22Rv1 (cell line): ENCODE measurements around the gene HIGD1A.

Source experiments
- ZFX ChIP-seq: fragments of 450-650 bp; IDR thresholded peaks from 2 replicates; pipeline ENCODE4 v1.6.1; 2017; ENCODE audit warnings: antibody characterized with exemption, borderline replicate concordance
- TF ChIP-seq, protein P1 (sequence below): fragments of 450-650 bp; IDR thresholded peaks from 2 replicates; pipeline ENCODE4 v1.5.1; 2017; ENCODE audit warnings: mild to moderate bottlenecking

DNA sequence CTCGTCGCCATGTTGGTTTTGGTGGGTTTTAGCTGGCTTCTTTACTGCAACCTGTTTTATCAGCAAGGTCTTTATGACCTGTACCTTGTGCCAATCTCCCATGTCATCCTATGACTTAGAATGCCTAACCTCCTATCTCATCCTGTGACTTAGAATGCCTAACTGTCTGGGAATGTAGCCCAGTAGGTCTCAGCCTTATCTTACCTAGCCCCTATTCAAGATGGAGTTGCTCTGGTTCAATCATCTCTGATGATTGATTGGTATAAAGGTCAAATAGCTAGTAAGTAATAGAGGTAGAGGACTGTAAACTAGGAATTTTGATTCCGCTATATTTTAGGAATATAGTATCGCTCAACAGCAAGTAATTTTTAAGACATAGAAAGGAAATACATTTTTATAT lies 3.6 kb upstream of the HIGD1A start:
- TF ChIP-seq, protein P1, sequence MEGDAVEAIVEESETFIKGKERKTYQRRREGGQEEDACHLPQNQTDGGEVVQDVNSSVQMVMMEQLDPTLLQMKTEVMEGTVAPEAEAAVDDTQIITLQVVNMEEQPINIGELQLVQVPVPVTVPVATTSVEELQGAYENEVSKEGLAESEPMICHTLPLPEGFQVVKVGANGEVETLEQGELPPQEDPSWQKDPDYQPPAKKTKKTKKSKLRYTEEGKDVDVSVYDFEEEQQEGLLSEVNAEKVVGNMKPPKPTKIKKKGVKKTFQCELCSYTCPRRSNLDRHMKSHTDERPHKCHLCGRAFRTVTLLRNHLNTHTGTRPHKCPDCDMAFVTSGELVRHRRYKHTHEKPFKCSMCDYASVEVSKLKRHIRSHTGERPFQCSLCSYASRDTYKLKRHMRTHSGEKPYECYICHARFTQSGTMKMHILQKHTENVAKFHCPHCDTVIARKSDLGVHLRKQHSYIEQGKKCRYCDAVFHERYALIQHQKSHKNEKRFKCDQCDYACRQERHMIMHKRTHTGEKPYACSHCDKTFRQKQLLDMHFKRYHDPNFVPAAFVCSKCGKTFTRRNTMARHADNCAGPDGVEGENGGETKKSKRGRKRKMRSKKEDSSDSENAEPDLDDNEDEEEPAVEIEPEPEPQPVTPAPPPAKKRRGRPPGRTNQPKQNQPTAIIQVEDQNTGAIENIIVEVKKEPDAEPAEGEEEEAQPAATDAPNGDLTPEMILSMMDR: no peak
- TF ChIP-seq ZFX: no peak
